ENCODE data around the gene MMP11. TPM values are rescaled to one million over a fixed set of nuclear protein-coding genes. Genes with fewer than 3 reads are reported as not detected.

The MMP11 gene
- total and polyA plus RNA-seq, 2 of the 13 experiments (the other 11 are each of a cell fraction or from before 2014, with no cell fraction given), result 8.9 to 28.6 TPM

DNA sequence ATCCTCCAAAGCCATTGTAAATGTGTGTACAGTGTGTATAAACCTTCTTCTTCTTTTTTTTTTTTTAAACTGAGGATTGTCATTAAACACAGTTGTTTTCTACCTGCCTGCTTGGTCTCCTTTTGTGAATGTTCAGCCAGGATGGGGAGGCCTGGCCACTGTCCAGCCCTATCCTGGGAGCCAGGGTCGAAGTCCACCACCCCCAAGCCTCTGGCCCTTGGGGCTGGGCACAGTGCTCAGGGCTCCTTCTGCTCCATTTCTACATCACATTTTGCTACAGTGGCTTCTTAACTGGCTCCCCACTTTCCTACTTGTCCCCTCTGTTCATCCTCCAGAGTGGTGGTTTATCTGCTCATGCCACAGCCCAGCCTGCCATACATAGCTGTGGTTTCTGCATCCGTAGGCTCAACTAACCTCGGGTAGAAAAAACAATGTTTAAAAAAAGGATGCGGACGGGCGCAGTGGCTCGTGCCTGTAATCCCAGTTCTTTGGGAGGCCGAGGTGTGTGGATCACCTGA, 11.6 kb downstream of the MMP11 start (continued):
- TF ChIP-seq SOX13 (IDR thresholded peaks at IDR 0.05) (no peak), SOX13 (CRISPR knock-in tag; conservative IDR thresholded peaks at IDR 0.05 in 1 of 2, IDR thresholded peaks at IDR 0.05 in 1 of 2) (peak in 1 of 2 experiments; percentile 51; a peak in 1 of 4 replicates), NCOA2 (CRISPR knock-in tag; IDR thresholded peaks at IDR 0.05) (0 out of 2 replicates have a peak, but pooled peaks have one; percentile 33), SP5 (CRISPR knock-in tag; IDR thresholded peaks at IDR 0.05; ENCODE audit: borderline replicate concordance, low read depth) (no peak), ZKSCAN5 (CRISPR knock-in tag; IDR thresholded peaks at IDR 0.05) (no peak), RCOR2 (CRISPR knock-in tag; IDR thresholded peaks at IDR 0.05) (0 out of 2 replicates have a peak, but pooled peaks have one; percentile 37), RXRB (CRISPR knock-in tag; IDR thresholded peaks at IDR 0.05; ENCODE audit: borderline replicate concordance) (peak; percentile 51; the same call in 1 of the 2 replicates), RAD51 (IDR thresholded peaks at IDR 0.05; ENCODE audit: borderline replicate concordance) (no peak), ZNF510 (CRISPR knock-in tag; IDR thresholded peaks at IDR 0.05; ENCODE audit: low read depth) (no peak), FOXM1 (CRISPR knock-in tag; IDR thresholded peaks at IDR 0.05) (no peak), HDAC2 (CRISPR knock-in tag; IDR thresholded peaks at IDR 0.05) (peak; percentile 39; the same call in 1 of the 2 replicates), MLLT10 (CRISPR knock-in tag; IDR thresholded peaks at IDR 0.05) (no peak), KLF16 (CRISPR knock-in tag; IDR thresholded peaks at IDR 0.05) (peak in 1 of 2 experiments; percentile 48; a peak in 1 of 4 replicates), HDAC6 (IDR thresholded peaks at IDR 0.05; ENCODE audit: low read depth, low read length) (no peak), MIER3 (CRISPR knock-in tag; IDR thresholded peaks at IDR 0.05; ENCODE audit: borderline replicate concordance) (peak; percentile 24; the same call in 1 of the 2 replicates), ZFP36 (IDR thresholded peaks at IDR 0.05; ENCODE audit: borderline replicate concordance, low read depth, low read length, partially characterized antibody) (no peak), ZFX (CRISPR knock-in tag; IDR thresholded peaks at IDR 0.05; ENCODE audit: low read depth) (peak; percentile 65), ZFP1 (CRISPR knock-in tag; IDR thresholded peaks at IDR 0.05) (0 out of 2 replicates have a peak, but pooled peaks have one; percentile 54)
- TF ChIP-seq, protein P1, sequence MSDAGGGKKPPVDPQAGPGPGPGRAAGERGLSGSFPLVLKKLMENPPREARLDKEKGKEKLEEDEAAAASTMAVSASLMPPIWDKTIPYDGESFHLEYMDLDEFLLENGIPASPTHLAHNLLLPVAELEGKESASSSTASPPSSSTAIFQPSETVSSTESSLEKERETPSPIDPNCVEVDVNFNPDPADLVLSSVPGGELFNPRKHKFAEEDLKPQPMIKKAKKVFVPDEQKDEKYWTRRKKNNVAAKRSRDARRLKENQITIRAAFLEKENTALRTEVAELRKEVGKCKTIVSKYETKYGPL (CRISPR knock-in tag; IDR thresholded peaks at IDR 0.05), result no peak
- TF ChIP-seq, protein P2, sequence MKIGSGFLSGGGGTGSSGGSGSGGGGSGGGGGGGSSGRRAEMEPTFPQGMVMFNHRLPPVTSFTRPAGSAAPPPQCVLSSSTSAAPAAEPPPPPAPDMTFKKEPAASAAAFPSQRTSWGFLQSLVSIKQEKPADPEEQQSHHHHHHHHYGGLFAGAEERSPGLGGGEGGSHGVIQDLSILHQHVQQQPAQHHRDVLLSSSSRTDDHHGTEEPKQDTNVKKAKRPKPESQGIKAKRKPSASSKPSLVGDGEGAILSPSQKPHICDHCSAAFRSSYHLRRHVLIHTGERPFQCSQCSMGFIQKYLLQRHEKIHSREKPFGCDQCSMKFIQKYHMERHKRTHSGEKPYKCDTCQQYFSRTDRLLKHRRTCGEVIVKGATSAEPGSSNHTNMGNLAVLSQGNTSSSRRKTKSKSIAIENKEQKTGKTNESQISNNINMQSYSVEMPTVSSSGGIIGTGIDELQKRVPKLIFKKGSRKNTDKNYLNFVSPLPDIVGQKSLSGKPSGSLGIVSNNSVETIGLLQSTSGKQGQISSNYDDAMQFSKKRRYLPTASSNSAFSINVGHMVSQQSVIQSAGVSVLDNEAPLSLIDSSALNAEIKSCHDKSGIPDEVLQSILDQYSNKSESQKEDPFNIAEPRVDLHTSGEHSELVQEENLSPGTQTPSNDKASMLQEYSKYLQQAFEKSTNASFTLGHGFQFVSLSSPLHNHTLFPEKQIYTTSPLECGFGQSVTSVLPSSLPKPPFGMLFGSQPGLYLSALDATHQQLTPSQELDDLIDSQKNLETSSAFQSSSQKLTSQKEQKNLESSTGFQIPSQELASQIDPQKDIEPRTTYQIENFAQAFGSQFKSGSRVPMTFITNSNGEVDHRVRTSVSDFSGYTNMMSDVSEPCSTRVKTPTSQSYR (CRISPR knock-in tag; IDR thresholded peaks at IDR 0.05; ENCODE audit: borderline replicate concordance), result peak; percentile 66; the same call in 1 of the 2 replicates
- TF ChIP-seq, protein P3, sequence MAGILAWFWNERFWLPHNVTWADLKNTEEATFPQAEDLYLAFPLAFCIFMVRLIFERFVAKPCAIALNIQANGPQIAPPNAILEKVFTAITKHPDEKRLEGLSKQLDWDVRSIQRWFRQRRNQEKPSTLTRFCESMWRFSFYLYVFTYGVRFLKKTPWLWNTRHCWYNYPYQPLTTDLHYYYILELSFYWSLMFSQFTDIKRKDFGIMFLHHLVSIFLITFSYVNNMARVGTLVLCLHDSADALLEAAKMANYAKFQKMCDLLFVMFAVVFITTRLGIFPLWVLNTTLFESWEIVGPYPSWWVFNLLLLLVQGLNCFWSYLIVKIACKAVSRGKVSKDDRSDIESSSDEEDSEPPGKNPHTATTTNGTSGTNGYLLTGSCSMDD (CRISPR knock-in tag; IDR thresholded peaks at IDR 0.05), result no peak
- TF ChIP-seq, protein P4, sequence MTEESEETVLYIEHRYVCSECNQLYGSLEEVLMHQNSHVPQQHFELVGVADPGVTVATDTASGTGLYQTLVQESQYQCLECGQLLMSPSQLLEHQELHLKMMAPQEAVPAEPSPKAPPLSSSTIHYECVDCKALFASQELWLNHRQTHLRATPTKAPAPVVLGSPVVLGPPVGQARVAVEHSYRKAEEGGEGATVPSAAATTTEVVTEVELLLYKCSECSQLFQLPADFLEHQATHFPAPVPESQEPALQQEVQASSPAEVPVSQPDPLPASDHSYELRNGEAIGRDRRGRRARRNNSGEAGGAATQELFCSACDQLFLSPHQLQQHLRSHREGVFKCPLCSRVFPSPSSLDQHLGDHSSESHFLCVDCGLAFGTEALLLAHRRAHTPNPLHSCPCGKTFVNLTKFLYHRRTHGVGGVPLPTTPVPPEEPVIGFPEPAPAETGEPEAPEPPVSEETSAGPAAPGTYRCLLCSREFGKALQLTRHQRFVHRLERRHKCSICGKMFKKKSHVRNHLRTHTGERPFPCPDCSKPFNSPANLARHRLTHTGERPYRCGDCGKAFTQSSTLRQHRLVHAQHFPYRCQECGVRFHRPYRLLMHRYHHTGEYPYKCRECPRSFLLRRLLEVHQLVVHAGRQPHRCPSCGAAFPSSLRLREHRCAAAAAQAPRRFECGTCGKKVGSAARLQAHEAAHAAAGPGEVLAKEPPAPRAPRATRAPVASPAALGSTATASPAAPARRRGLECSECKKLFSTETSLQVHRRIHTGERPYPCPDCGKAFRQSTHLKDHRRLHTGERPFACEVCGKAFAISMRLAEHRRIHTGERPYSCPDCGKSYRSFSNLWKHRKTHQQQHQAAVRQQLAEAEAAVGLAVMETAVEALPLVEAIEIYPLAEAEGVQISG (CRISPR knock-in tag; IDR thresholded peaks at IDR 0.05), result no peak
